HG02870 (cell line): ENCODE results near the gene PIGT.

ENCODE experiments used
- ATAC-seq: cut with Tn5 transposase; IDR thresholded peaks from one replicate; pipeline ENCODE4 v1.9.1; 2021; ENCODE audit warnings: mild to moderate bottlenecking, moderate library complexity; ENCODE audit not compliant: unreplicated experiment

PIGT gene

DNA sequence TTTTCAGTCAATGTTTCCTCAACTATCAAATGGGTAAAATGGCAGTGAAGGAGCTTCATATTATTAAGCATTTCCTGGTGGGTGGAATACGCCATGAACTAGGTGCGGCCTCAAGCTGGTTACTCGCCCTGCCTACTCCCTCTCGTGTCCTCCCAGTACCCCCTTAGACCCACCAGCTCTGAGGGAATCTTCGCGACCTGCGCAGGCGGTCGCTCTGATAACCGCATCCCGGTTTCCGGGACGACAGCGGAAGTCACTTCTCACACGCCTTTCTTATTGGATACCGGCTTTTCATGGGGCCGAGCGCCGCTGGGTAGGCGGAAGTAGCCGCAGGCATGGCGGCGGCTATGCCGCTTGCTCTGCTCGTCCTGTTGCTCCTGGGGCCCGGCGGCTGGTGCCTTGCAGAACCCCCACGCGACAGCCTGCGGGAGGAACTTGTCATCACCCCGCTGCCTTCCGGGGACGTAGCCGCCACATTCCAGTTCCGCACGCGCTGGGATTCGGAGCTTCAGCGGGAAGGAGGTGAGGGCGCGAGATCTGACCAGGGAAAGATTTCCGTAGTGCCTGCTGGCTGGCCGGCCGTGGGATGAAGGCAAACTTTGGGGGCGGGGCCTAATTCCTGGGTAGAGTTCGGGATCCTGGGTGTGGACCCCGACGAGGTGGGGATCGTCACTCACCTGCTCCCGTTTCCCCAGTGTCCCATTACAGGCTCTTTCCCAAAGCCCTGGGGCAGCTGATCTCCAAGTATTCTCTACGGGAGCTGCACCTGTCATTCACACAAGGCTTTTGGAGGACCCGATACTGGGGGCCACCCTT is at the start of gene PIGT:
Gene PIGT (plus strand): TSS at position 320 of the 816 bp plus-strand sequence. CDS start 16 bp downstream, at position 336.
- ATAC-seq: peak; percentile 73

DNA sequence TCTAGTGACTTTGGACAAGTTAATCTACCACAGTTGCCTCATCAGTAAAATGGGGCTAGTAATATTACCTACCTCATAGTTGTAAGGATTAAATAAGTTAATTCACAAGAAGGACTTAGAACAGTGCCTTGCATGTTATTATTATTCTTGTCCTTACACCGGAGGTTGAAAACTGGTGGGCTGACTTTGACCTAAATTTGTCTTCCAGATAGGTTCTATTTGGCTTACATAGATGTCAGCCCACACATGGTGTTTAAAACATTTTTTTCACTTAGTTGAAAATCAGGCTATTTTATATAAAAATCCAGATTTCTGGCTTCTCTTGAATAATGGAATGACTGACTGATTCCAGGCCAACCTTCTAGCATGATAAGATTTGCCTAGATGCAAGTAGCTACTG is 49.7 kb upstream of the PIGT start:
- ATAC-seq: no peak

DNA sequence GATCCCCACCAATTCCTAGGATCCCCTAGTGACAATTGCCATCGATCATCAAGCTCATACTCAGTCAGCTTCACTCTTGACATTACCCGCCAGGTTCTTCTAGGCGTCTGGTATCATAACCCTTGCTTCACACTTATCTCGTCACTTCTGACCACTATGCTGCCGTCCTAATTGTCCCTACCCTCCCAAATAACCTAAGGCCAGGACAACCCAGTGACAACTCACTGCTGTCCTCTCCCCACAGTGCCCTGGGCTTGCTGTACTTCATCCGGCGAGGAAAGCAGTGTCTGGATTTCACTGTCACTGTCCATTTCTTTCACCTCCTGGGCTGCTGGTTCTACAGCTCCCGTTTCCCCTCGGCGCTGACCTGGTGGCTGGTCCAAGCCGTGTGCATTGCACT is 49.3 kb upstream of the PIGT start:
- no peak for ATAC-seq

DNA sequence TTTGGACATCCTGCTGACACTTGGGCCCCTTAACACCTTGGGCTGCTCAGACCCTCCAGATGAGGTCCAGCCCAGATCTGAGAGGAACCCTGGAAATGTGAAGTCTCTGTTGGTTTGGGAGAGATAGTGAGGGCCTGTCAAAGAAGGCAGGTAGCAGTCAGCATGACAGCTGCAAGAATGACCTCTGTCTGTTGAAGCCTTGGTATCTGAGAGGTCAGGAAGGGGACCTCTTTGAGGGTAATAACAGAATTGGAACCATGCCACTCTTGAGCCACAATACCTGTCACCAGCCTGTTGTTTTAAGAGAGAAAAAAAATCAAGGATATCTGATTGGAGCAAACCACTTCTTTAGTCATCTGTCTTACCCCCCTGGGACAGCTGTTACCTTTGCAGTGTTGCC is 48.8 kb upstream of the PIGT start:
- no peak for ATAC-seq

DNA sequence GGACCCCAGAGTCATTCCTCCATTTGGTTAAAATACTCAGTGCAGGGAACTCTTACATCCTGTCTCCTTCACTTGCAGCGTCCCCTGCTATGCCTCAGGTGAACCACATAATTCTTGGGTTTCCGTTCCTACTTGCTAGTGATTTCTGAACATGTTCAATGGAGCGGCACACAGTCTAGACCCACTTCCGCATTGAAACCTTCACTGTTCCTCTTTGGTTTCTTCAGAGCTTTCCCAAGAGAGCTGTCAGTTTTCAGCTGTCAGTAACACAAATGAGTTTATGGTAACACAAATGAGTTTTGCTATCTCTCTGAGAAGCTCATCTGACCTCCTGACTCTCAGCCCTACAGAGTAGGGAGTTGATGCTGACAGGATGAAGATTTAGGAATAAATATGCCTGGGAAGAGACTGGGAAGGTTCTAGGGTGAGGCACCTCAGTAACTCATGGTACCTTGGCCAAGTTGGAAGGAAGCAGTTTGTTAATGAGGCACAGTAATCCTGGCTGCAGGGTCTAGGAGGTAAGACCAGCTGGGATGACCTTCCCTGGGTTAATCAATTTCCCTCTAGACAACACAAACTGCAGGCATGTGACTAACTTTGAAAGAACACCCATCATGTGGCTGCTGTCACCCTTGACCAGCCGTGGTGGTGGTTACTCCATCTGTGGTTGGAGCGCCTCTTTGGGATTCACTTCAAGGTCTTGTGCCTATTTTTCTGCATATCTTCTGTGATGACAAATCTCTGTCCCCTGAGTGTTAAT is 47.5 kb upstream of the PIGT start:
- ATAC-seq: peak; percentile 83

DNA sequence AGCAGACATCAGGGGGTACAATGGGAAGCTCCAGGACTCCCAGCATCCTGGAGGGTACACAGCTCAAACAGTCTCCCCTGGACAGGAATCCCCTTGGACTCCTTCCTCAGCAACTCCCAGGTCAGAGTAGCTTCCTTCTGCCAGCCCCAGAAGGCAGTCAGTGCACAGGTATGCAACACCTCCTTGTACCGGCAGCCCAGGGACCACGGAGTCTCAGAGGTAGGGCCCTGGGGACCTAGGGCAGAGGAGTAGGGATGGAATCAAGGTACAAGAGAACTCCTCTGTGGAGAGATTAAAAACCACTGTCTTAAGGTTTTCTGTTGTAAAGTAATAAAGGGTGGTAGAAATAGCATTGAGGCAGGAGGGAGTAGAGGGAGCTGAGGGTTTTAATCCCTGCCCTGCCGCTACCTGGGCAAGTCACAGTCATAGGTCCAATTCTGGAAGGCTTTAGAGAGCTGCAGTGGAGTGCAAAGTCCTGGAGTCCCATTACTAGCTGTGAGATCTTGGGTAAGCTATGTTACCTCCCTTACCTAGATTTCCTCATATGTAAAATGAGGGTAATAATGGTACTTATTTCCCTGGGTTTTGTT is 45.3 kb upstream of the PIGT start:
- no peak for ATAC-seq

DNA sequence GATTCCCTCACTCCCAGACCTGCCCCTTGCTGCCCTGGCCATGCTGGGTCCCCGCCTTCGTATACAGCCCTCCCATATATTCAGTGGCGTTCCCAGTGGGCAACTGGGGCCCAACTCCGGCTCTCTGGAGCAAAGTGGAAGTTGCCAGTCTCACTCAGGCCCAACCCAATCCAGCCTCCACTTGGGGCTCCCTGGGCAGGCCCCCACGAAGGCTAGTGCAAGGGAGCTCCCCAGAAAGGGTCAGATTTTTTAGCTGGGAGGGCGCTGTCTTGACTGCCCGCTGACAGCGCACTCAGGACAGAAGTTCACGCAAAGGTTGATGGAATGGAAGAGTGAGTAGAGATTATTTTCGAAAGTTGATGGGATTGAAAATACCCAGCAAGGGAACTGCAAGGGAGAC is 43.7 kb upstream of the PIGT start:
- no peak for ATAC-seq

DNA sequence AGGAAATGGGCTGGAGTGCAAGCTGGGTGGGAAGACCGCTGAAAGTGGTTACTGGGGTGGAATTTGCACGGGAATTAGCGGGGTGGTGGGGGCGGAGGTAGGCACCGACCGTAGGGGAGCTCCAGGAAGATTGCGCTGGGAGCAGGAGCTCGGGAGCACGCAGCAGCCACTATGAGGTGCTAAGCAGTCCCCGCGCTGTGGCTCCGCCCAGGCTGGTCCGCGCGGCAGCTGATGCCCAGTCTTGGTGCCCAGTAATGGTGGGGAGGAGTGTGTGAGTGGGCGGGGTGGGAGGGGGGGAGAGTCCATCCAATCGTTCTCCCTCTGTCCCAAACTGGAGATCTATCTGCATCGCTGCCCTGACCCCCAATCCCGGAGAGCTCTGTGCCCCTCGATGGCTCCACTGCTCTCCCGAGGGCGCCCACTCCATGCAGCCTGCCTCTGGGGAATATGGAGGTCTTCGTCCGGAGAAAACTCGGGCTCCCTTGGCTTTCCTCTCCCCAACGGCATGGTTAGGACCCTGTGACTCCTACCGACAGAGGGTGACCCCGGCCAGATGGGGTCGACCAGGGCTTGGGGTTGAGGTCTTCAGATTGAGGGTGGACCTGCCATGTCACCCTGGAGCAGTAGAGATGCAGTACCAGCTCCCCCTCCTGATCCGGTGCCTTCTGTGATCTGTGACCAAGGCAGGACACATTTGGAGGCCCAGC is 43.1 kb upstream of the PIGT start:
- ATAC-seq: no peak

DNA sequence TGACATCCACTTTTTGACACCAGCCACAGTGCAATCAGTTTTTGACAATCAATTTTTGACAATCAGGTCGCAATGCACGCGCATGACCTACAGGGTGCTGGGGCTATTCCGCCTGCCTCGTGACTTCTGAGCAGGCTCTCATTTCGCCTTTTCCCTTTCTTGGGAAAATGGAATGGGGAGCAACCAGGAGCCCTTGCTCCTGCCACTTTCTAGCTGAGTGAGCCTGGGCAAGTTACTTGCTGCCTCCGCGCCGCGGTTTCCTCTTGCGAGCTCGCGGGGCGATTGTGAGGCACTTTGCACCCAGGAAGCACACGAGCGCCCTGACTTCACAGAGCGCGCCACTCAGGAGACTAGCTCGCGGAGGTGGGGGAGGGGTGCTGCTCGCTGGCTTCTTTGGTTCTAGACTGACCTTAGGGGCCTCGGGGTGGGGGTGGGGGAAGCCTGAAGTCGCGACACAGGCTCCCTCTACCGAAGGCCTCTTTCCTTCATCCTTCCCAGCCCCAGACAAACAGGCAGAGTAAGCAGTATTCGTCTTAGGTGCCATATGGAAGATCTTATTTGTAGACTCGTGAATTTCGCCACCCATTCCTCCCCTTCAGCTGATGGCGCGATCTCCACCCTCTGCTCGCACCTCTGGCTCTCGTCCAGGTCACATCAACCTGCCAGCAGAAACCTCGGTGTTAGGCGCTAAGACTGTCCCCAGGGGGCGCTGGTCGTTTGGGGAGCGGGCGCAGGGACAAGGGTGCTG is 42.4 kb upstream of the PIGT start:
- no peak for ATAC-seq

DNA sequence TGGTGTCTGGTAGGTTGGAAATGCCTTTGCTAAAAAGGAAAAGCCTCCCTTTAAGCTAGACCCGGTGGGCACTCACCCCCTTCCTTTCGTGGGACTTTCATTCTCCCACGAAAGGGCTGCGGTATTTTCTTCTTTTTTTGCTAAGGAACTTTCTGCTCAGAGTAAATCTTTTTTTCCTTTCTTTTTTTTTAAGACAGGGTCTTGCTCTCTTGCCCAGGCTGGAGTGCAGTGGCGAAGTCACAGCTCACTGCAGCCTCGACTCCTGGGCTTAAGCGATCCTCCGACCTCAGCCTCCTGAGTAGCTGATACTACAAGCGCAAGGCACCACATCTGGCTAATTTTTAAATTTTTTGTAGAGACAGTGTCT is 41.9 kb upstream of the PIGT start:
- ATAC-seq: no peak

DNA sequence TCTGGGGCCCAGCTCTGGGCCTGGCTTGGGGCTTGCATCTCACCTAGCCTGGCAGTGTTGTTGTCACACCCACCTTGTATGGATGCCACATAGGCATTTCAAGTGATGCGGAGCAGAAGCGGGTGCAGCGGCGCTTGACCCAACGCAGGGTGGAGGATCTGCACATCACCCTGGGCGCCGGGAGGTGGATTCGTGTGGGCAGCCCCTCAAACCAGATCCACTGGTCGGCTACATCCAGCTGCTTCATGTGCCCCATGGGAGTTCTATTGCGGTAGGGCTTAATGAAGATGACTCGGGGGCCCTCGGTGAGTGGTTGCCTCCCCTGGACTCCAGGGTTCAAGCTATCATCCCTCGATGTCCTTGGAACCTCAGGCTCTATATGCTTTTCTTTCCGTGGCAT is 41.0 kb upstream of the PIGT start:
- ATAC-seq: no peak

DNA sequence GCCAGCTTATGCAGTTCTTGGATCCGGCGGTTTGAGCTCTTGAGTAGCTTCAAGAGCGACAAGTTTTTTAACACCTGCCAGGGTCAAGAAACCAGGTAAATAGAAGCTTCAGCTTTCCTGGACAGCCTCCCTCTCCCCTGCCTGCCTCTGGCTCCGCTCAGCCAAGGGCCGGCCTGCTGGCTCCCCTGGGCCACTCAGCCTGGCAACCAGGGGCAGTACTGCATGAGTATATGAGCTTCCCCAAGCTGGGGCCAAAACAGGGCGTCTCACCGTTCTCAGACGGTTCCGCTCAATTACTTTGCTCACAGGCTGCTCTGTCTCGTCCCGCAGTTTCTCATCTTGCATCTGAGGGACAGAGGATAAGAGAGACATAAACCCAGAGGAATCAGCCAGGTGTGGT is 38.7 kb upstream of the PIGT start:
- ATAC-seq: no peak

DNA sequence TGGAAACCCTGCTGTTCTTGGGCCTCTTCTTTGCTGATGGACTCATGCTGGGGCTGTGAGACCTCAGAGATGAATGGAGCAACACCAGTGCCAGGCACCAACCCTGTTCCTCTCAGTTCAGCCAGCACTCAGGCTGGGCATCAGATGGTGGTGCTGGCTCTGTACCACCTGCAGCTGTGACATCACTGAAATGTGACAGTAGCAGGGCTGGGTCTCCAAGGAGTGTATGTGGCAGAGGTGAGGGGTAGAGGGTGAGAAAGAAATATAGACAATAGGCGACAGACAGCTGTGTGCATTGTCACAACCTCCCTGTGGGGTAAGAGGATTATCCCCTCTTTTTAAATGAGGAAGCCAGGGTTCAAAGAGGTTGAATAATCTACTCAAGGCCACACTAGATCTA is 37.8 kb upstream of the PIGT start, which contains the start of gene TP53TG5:
Gene TP53TG5 (minus strand): TSS at position 135 of the 400 bp plus-strand sequence. CDS start 89 bp downstream, at position 46.
- ATAC-seq: no peak

DNA sequence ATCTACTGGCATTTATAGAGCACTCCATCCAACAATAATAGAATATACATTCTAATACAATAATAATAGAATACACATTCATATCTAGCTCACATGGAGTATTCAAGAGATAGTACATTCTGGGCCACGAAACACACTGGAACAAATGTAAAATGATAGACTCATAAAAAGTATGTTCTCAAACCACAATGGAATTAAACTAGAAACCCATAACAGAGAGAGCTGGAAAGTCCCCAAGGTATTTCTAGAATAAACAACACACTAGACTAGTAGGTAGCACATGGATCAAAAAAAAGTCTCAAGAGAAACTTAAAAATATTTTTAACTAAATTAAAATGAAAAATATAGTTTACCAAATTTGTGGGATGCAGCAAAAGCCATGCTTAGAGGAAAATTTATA is 28.7 kb upstream of the PIGT start:
- no peak for ATAC-seq

DNA sequence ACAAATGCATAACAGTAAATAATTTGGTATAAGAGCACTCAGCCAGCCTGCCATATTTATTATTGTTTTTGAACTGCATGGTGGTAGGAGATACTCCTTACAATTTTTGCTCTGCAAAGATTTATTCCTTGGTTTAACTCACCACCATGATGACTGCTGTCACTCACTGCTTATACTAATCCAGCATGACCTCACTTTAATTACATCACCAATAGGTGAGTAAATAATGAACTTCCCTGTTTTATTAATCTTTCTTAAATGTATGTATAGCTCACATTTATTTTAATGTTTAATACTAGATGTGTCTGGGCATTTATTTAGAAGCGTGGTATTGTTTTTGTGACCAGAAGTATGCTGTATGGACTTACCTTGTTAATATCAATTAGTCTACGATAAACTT is 25.0 kb upstream of the PIGT start:
- ATAC-seq: no peak

DNA sequence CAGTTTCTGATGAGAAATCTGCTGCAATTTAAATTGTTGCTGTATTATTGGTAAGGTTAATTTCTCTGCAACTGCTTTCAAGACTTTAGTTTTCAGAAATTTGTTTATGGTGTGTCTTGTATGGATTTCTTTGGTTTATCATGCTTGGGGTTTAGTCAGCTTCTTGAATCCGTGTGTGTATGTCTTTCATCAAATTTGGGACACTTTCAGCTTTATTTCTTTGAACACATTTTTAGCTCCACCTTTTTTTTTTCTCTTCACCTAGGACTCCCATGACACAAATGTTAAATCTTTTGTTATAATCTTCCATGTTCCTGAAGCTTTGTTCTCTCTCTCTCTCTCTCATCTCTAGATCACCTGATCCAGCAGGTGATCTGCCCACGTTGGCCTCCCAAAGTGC is 24.4 kb upstream of the PIGT start:
- no peak for ATAC-seq

DNA sequence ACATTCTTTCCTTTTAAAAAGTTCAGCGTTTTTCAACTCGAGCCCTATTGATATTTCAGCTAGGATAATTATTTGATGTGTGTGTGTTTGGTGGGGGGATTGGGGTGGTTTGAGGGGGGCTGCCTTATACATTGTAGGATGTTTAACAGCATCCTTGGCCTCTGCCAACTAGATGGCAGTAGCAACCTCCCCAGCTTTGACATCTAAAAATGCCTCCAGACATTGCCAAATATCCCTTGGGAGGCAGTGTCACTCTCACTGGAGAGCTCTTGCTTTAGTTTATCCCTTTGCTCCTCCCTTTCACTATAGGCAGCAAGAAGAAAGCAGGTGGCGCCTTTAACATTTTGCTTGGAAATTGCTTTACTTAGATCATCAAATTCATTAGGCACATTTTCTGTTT is 23.2 kb upstream of the PIGT start:
- ATAC-seq: no peak

DNA sequence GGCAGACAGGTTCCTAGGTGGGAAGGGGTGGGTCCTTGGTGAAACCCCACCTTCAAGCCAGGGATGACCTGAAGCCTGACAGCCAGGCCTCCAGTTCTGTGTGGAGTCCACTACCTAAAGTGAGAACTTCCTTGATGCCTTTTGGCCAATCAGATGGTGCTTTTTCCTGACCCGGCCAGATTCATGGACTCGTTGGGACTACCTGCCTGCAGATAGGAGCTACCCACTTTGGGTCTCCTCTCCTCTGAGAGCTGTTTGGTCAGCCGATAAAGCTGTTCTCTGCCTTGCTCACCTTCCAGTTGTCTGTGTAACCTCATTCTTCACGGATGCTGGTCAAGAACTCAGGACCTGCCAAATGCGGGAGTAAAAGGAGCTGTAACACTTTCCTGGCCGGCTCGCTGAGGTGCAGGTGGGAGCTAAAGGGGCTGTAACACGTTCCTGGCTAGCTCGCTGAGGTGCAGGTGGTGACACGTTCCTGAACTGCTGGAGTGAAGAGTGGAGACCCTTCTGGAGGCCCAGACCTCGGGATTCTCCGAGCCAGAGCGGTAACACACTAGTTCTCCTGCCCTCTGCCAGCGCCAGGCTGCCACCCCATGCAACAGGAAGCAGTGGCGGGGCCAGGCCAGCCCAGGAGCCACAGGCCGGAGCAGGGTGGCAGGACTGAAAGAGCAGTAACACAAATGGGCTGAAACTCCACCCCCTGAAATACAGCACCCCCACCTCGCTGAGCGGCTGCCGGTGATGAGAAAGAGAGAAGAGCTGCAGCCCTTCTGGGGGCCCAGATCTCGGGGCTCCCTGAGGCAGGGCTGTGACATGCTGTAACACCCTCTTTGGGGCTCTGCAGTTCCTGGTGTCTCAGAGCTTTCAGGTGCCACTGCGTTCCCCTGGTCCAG is 21.5 kb upstream of the PIGT start:
- no peak for ATAC-seq

DNA sequence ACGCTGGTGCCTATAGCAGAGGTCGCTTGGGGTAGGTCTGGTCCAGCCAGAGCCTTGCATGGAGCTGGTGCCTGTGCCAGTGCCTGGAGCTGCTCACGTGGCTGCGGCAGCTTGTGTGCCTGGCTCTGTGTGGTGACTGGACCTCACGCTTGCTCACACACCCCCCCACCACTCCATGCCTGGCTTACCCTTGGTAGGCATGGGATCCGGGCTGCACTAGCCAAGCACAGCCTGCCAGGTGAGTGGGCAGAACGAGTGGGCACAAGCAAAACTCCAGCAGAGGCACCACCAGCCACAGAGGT is 20.9 kb upstream of the PIGT start:
- no peak for ATAC-seq

DNA sequence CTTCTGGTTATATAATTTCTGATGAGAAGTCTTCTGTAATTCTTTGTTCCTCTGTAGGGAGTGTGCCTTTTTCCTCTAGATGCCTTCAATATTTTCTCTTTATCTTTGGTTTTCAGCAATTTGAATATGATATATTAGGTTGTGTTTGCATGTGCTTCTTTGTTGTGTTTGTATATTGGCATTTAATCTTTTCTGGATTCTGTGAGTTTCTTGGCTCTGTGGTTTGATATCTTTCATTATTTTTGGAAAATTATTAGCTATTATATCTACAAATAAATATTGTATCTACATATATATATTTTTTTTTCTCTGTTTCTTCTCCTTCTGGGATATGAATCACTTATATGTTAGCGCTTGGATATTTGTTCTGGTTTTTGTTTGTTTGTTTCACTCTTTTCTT is 16.9 kb upstream of the PIGT start:
- no peak for ATAC-seq
